VCaP (cell line): Measurements from ENCODE around the gene RARB.

Source experiments
- H3K27ac ChIP-seq: fragments of 450-650 bp; 2 replicates; pipeline ENCODE4 v1.5.1; 2017
- CTCF ChIP-seq: fragments of 450-650 bp; conservative IDR thresholded peaks from 2 replicates; pipeline ENCODE4 v1.5.1; 2017; ENCODE audit warnings: mild to moderate bottlenecking, moderate library complexity

RARB gene

GRCh38 chr3:25495304-25495703 is 67.2 kb downstream of the RARB start:
- H3K27ac ChIP-seq, result no peak overlapping the region
- no peak for TF ChIP-seq CTCF

GRCh38 chr3:25495726-25496253 is 67.7 kb downstream of the RARB start:
- no peak for TF ChIP-seq CTCF
- H3K27ac ChIP-seq, result no peak overlapping the region

GRCh38 chr3:25497096-25497495 is 69.0 kb downstream of the RARB start:
- no peak for TF ChIP-seq CTCF
- H3K27ac ChIP-seq, result no peak overlapping the region

- H3K27ac ChIP-seq, result no peak overlapping the region
- TF ChIP-seq CTCF, result no peak
These were observed 72.7 kb downstream of the RARB start for GRCh38 chr3:25500706-25501210.

- H3K27ac ChIP-seq, result no peak overlapping the region
- TF ChIP-seq CTCF, result no peak
These were observed 74.2 kb downstream of the RARB start for GRCh38 chr3:25502233-25502632.

- no peak overlapping the region for H3K27ac ChIP-seq
- TF ChIP-seq CTCF, result no peak
These were observed 75.8 kb downstream of the RARB start for GRCh38 chr3:25503898-25504301.

GRCh38 chr3:25505581-25505980 is 77.5 kb downstream of the RARB start:
- no peak overlapping the region for H3K27ac ChIP-seq
- no peak for TF ChIP-seq CTCF
